COLO829 (cell line): Measurements from ENCODE around the gene KIDINS220.
"Not testable (repeated sequence)": the region's sequence is repeated elsewhere in the genome, so short reads cannot be mapped to it uniquely, and the experiment has no call there.

Experiments
- DNase-seq: peaks from one replicate; pipeline ENCODE4 v3.0.0; 2012; ENCODE audit warnings: low spot score

The KIDINS220 gene

DNA sequence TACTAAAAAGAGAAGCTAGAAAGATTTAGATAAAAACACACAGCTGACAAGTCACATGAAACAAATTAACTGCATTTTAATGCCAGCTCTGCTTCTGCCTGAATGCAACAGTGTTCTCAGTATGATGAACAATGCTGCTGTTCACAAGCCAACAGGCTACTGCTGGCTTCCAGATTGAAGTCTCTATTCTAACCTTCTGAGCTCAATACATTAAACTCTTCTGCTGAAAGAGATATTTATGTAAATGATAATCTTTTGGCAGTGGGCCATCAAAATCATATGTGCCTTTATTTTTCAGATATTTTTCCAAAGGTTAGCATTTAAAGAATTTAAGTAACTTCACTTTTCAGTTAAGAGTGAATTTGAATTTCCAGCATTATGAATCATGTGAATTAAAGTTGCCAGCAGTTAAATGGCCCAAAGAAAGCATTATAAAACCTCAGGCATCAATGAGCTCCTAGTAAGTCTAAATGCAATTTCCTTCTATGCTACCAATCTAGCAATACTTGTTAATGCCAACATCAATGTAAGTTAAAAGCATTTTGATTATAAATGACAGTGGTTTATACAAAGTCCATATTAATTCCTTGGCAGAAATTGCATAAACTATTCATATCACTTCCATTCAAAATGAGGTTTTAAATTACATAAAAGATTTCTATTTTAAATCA lies 83.2 kb downstream of the KIDINS220 start:
- peak; percentile 92 for DNase-seq

DNA sequence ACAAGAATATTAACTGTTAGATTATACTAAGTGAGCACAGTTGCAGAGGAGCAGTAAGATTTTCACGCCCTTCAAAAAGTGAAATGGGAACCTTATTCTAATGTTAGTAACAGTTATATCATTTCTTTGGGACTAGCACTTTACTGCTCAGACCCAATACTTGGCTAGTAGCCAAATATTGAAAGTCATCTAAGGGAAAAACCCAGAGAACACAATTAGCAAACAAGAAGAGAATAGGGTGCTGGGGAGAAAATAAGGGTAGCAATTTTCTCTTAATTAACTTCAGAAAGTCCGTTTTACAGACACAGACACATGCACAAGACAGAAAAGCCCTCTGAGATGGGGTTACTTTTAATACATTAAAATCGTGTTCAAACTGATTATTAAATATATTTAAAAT lies 83.8 kb downstream of the KIDINS220 start:
- no peak for DNase-seq

DNA sequence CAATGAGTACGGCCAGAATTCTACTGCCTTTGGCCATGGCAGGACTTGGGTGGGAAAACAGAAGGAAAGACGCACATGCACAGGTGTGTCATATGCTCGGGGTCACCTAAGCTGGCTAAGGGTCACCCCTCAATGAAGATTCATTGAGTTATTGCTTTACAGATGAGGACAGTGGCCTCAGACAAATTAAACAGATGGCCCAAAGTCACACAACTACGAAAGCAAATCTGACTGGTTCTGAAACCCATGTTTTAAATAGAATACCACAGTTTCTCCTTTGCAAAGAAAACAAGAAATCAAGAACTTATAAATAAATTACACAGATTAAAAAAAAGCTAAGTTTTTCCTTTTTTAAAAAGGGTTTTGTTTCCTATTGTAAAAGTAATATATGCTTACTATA lies 85.0 kb downstream of the KIDINS220 start:
- no peak for DNase-seq

DNA sequence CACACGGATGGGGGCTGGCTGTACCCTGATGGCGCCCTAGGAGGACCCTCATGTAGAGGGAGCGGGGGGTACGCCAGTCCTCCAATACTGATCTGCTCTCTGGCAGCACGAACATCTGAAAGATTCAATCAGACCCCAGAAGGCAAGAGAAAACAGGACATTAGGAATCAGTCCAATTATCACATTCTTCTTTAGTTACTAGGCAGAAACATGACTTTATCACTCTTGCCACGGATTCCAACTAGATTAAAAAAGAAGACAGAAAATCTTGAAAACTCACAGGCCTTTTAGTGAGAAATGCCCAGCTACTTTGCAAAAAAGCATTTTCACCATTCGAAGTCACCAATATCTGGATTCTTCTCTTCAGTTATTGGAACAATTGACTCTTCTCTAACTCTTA lies 87.2 kb downstream of the KIDINS220 start:
- no peak for DNase-seq

DNA sequence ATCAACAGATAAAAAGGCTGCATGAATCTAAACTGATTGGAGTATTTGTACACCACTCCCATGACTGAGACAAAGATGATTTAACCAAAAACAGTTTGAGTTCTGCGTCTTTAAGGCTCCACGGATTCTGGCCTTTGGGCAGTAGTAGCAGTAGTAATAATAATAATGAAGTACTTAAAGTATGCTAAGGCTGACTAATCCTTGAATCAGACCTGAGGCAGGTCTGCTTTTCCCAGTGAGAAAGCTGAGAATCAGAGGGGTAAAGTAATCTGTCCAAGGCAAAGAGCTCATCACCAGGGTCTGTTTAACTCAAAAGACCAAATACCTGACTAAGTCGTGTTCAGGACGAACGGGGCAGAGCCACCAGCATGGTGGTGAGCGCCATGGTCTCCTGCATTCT lies 94.2 kb downstream of the KIDINS220 start:
- DNase-seq, result no peak

DNA sequence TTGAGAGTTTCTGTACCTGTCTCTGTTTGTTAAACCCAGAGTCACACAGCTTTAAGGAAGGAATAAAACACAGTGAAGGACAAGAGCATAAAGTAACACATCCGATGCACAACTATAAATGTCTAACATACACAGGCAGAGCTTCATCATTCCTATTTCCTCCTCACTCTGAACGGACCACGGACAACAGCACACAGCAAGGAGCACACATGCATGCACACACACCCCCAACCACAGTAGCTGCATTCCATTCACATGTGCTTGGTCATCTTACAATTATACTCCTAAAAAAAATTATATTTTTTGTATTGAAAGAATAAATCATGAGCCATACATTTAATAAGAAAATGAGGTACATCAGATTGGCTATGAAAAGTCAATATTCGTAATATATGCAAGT lies 97.3 kb downstream of the KIDINS220 start:
- no peak for DNase-seq

DNA sequence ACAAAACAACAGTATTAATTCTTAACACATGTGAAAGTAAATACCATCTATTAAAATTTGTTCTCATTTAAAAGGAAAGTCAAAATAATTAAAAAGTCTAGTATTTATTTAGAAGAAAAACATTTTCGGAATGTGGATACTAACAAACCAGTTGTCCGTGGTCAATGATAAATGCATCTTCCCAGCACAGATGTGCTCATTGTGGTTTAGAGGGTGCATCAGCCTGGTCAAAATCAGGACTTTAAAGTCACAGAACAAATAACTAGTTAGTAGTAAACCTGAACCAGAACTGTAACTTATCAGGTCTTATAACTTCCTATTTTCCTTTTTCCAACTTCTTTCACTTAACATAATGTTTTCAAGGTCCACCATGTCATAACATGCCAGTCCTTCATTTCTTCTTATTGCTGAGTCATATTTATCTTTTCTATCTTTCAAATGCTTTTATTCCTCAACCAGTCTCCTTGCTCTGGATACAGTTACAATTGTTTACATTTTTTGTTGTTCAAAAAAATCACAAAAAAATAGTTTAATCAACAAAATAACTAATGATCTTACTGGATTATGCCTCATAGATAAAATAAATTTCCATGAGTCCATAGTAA lies 99.7 kb downstream of the KIDINS220 start:
- no peak for DNase-seq

DNA sequence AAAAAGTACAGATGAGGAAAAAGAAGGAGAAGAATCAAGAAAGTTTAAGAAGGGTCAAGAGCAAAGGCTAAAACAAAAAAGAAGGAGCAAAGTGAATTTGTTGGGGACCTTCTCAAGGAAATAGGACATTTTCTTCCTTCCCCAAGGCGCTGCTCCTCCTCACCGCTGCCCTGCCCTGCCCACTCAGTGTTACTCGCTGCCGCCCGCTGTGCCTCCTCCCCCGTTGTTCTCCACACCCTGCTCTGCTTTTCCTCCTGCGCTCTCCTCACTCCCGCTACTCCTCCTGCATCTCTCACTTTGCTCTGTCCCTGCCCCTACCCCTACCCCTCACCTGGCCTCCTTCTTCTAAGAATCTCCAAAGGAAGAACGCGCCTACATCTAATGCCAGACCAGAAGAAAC lies 104.8 kb downstream of the KIDINS220 start:
- DNase-seq, result no peak

DNA sequence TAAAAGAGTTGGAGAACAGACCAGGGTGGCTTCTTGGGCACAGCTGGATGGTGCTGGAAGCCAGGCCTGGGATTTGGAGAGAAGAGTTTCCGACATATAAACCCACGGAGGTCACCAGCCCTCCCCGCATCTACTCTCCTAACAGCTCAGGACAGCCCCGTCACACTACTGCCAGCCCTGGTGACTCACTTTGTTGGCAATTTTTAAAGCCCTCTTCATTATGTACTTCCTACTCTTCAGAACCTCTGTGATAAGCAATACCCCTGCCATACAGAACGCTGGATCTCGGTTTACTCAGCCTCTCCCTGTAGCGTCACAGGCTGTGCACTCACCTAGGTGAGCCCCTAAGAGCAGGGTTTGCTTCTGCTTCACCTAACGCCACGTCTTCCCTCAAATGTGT lies 107.5 kb downstream of the KIDINS220 start:
- no peak for DNase-seq

DNA sequence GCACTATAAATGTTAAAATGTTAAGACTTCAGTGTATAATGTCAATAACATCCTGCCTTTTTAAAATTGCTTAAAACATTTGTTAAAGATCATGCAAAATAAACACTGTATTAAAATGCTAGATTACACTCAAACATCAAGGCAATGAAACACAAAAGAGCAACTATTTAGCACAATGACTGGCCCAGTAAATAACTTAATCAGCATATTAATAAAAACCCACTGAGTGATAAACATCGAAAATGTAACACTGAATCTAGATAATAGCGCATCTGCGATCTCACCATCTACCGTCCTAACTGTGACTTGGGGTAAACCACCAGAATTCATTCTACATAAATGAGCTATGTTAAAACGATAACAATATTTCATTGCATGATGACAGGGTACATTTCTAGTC lies 108.3 kb downstream of the KIDINS220 start:
- DNase-seq, result not testable (repeated sequence)

DNA sequence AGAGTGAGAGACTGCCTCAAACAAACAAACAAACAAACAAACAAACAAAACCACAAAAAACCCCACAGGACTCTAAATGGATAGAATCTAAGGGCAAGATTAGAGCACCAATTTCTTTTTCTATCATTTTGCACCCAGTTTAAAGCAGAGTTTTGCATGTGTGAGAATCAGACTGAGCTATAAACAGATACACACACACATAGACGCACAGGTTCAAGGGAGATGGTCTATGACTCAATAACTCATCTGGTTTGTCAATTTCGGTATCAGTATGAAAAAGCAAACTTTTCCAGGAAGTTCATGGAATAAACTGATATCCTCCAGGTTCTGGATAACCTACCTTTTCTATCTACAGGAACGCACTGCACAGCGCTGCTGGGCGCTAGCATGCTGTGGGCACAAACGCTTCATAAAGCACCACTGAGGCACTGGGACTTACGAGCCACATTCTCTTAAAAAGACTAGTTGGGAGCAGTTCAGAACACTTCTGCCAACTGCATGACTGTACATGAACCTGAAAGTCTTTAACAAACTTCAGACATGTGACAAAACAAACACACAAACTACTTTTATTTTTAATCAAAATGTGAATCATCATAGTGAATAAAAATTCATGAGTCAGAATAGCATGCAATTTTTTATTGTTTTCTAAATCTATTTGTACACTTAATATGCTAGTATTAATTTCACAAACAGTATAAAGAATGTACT lies 109.0 kb downstream of the KIDINS220 start:
- no peak for DNase-seq

DNA sequence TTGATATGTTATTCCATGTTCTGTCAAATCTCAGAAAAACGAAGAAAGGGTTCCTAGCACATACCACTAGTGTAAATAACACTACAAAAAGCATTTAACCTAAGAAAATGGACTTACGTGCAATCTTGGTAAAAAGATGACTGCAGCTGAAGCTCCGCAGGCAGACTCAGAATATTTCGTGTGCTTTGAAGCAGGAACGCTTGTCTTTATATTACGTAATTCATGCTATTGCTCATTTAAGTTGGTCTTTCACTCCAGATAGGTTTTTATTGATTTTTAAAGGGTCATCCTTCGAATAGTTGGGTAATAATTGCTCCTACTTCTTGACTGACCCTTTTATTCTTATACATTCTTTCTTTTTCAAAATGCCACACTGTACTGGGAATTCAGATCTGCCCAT lies 111.6 kb downstream of the KIDINS220 start:
- DNase-seq, result no peak

DNA sequence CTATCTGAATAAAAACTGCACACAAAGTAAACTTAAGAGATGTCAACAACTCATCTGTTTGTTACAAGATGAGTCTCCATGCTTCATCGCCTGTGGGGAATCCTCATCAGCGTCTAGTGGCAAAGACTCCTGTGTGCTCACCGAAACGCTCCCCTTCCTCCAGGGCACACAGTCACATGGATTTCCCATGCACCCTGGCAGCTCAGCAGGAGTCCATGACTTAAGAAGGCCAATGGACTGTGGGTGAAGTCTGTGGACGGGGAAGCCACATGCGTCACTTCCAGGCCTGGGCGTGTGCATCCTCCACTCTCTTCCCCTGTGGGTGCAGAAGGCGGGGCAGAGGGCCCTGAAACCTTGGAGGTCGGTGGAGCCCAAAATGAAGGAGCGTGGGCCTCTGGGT lies 114.4 kb downstream of the KIDINS220 start:
- DNase-seq, result no peak

DNA sequence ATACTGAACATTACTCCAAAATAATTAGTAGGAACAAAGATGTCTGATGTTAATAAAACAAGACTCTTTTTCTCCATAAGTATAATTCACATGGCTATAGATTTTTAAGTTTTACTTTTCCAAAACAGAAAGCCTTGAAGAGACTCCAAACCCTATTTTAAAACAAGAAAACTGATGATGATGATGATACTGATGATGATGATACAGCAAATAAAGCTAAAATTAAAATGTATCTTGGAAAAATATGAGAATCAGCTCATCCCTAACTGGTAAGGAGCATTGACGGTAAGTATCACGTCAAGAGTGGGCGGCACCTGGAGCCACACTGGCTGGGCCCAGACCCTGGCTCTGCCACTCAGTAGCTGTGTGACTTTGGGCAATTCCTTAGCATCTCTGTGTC lies 116.0 kb downstream of the KIDINS220 start:
- no peak for DNase-seq

DNA sequence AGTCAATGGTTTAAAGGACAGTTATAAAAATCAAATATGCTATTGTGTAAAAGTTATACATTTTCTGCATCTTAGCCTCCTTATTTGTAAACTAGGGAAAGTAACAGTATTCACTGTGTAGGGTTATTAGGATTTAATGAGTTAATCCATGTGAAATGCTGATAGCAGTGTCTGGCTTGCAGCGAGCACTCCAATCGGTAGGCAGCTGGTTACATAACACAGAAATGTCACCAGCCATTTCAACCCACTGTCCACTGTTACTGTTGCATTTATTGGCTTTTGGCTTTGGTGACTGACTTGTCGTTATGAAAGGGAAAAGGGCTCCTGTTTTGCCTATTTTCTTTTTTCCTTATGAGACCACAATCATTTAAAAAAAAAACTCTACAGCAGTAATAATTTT lies 116.7 kb downstream of the KIDINS220 start:
- no peak for DNase-seq

DNA sequence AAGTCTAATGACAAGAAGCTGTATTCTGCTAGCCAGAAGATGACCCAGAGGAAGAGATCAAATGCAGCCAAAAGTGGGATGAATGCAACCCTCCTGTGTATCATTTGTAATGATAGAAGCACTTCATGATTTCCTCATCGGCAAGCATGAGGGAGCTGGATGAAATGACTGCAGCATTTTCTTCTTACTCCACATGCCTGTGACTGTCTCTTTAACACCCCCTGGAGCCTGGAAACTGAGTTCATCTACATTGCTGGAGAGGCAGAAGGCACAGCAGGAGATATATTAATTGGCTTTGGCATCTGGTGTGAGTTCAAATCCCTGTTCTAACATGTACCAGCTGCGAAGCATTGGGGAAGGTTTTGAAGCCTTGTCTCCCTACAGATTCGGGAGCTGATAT lies 117.9 kb downstream of the KIDINS220 start:
- DNase-seq, result no peak

DNA sequence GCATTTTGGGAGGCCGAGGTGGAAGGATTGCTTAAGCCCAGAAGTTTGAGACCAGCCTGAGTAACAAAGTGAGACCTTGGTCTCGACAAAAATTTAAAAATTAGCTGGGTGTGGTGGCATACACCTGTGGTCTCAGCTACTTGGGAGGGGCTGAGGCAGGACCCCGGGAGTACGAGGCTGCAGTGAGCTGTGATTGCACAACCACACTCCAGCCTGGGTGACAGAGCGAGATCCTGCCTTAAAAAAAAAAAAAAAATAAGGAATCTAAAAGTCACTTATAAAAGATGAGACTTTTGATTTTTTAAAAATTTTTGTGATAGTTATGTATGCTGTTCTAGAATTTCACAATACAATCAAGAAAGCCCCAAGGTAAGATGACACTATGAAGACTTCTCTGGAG lies 122.4 kb downstream of the KIDINS220 start:
- no peak for DNase-seq

DNA sequence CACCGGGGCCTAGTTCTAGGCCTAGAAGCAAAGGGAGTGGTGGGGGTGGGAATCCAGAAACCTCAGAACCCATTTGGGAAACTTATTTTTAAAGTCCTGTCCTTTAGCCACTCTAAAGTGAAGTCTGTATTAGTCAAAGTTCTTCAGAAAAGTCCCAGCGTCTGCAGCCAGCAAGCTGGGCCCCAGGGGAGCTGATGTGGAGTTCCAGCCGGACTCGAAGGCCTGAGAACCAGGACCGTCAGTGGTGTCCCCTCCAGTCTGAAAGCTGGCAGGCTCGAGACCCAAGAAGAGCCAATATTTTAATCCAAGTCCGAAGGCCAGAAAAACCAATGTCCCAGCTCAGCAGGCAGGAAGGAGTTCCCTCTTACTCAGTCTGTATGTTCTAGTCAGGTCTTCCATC lies 123.1 kb downstream of the KIDINS220 start:
- no peak for DNase-seq

DNA sequence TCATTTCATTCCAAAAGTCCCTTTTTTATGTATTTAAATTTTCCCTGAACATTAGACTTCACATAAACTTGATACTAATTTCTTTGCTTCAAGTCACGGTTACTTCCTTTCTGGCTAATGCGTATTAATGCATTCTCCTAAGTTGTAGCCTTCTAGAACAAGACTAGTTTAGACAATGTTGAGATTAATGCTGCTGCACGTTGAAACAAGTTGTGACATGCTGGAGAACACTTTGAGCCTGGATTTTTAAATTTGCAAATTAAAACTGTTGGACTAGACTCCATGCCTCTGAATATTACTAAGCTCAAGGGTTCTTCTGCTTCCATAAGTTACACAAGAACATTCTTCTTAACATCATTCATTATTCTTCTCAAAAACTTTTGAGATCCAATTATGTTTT lies 126.5 kb downstream of the KIDINS220 start:
- no peak for DNase-seq

DNA sequence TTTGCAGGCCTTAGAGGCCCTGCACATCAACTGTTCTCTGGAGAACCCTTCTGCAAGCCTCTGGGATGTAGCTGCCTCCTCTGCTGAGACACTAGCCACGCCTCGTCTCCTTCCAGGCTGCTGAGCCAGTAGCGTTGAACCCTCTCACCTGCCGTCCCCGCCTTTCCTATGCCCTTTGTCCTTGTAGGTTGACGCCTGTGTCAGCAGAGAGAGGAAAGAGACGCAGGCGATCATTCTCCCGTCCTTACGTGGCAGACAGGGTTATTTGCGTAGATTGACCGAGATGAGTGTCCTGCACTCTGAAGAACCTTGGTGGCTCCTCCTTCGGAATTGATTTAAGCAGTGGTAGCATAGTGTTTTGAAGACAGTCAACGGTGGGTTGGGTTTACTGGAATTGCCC lies 127.8 kb downstream of the KIDINS220 start:
- no peak for DNase-seq

DNA sequence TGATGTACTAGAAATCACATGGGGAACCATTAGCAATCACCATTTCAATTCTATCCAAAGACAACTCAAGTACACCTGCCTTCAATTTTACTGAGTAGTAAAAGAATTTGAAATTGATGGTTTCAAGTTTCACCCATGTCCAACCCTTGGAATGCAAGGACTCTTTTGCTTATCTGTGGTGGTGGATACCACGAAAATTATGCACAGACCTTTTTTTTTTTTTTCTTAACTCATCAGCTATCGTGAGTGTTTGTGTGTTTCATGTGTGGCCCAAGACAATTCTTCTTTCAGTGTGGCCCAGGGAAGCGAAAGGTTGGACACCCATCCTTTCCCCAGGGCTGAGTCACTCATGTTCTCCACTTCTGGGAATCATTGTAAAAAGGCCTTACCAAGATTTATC lies 132.5 kb downstream of the KIDINS220 start:
- no peak for DNase-seq

DNA sequence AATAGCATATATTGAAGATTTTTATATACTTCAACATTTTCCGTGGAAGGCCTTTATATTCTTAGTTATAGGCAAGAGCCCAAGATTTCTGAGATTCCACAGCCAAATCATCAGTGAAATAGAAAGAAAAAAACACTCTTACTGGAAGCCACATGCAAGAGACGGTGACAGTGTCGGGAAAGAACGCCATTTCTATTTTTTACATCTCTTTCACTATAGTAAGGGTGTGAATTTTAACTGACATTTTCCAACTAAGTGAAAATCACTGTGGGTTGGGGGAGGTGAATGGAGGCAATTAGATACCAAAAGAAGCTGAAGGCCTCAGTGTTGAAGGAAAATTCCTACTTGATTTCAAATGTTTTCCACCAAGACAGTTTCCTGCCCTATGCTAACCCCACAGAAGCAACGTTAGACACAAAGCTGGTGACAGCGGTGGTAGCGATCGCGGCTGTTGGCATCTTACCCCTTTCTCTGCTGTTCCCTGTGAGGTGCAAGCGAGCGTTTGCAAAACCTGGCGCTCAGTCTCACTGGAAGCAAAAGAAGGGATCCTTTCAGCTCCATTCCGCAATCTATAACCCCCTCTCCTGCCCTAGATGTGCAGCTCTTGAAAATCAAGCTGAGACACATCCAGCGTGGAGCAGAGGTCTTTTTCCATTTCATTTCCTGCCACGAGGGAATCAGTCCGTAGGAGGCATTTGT lies 135.6 kb downstream of the KIDINS220 start:
- DNase-seq, result no peak

DNA sequence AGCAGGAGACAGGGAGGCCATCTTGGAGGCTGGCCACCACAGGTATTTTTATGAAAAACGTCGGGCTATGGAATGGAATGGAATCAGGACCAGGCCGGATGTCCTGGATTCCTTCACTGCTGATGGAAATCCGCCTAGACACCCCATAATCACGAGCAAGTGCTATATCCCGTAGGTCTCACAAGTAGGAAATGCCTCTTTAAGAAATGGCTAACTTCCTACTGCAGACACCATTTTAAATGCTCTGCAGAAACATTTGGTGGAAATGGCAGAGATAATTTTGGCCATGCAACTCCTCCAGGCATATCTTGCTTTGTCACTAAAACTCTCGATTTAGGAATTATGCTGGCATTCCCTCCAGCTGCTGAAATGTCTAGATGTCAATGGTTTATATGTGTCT lies 137.6 kb downstream of the KIDINS220 start:
- no peak for DNase-seq
